Limb (tissue), 2 donors: ENCODE results near the gene EHBP1.

ENCODE experiments used
- DNase-seq, 2 donors: peaks; one replicate each; pipeline ENCODE4 v3.0.0-alpha.2; 2016; ENCODE audit errors: extremely low spot score in 2 of 2

The EHBP1 gene

GRCh38 chr2:62817348-62817747, 111.8 kb downstream of the EHBP1 start:
- no peak for DNase-seq

- no peak for DNase-seq
These were observed 112.6 kb downstream of the EHBP1 start for GRCh38 chr2:62817995-62818713.

GRCh38 chr2:62822549-62822948, 117.0 kb downstream of the EHBP1 start:
- no peak for DNase-seq

- no peak for DNase-seq
These were observed 118.9 kb downstream of the EHBP1 start for GRCh38 chr2:62824388-62824787.

GRCh38 chr2:62826141-62826540, 120.6 kb downstream of the EHBP1 start:
- DNase-seq: no peak

- no peak for DNase-seq
These were observed 121.6 kb downstream of the EHBP1 start for GRCh38 chr2:62826953-62827675.

- DNase-seq: no peak
These were observed 126.2 kb downstream of the EHBP1 start for GRCh38 chr2:62831729-62832128.

- peak in 1 of 2 donors; percentile 8 for DNase-seq
These were observed 139.0 kb downstream of the EHBP1 start for GRCh38 chr2:62844311-62845090.

- no peak for DNase-seq
These were observed 139.7 kb downstream of the EHBP1 start for GRCh38 chr2:62845256-62845655.

- no peak for DNase-seq
These were observed 146.7 kb downstream of the EHBP1 start for GRCh38 chr2:62852254-62852653.

- no peak for DNase-seq
These were observed 149.3 kb downstream of the EHBP1 start for GRCh38 chr2:62854600-62855514.

GRCh38 chr2:62856228-62857040, 150.9 kb downstream of the EHBP1 start:
- no peak for DNase-seq

GRCh38 chr2:62857139-62857931, 151.8 kb downstream of the EHBP1 start:
- DNase-seq: no peak

- DNase-seq: no peak
These were observed 152.8 kb downstream of the EHBP1 start for GRCh38 chr2:62858231-62858832.

GRCh38 chr2:62868947-62869346, 163.4 kb downstream of the EHBP1 start:
- DNase-seq: no peak

- DNase-seq: no peak
These were observed 165.5 kb downstream of the EHBP1 start for GRCh38 chr2:62870966-62871365.

GRCh38 chr2:62871506-62871905, 166.0 kb downstream of the EHBP1 start:
- no peak for DNase-seq

GRCh38 chr2:62873603-62874002, 168.1 kb downstream of the EHBP1 start:
- no peak for DNase-seq

- no peak for DNase-seq
These were observed 169.4 kb downstream of the EHBP1 start for GRCh38 chr2:62874881-62875383.
